ENCODE data around the gene PBXIP1.

Gene PBXIP1

GRCh38 chr1:154961207-154962155 lies 5.6 kb upstream of the PBXIP1 start, which contains the start of gene PYGO2:
Gene PYGO2, minus strand, starts transcription at chr1:154961782. Its CDS starts 206 bp downstream, at chr1:154961576.
- Histone ChIP-seq H3K79me1 (replicated peaks; ENCODE audit: low read length, poor library complexity, severe bottlenecking) (peaks cover 18% of the 10 kb centered on the region), H3K4ac (ENCODE audit: low read depth in 1 of 2, low read length in 2 of 2) (peak within 1 kb of the TSS; percentile 99), H3K14ac (ENCODE audit: low read length in 2 of 2) (peak within 1 kb of the TSS in 1 of 2 experiments; percentile 99), H3K9me3 (ENCODE audit: control insufficient read depth, low read length) (no peaks in the 10 kb centered on the region), H3K4me3 (ENCODE audit: insufficient read depth in 1 of 2, low read depth in 1 of 2, low read length in 2 of 2) (peak within 1 kb of the TSS; percentile 85 to 94), H2BK120ac (ENCODE audit: low read depth, low read length) (peak within 1 kb of the TSS; percentile 93), H2BK15ac (ENCODE audit: low read depth, poor library complexity, severe bottlenecking) (peak within 1 kb of the TSS; percentile 91), H3K27me3 (ENCODE audit: control insufficient read depth in 1 of 2, insufficient read depth in 1 of 2, low read length in 2 of 2) (no peaks in the 10 kb centered on the region), H2BK12ac (ENCODE audit: low read length in 2 of 2) (peak within 1 kb of the TSS in 1 of 2 experiments; percentile 43), H4K91ac (ENCODE audit: low read length) (peak within 1 kb of the TSS; percentile 99), H3K18ac (ENCODE audit: low read depth in 1 of 2, low read length in 2 of 2) (peak within 1 kb of the TSS; percentile 96 to 100), H3K23ac (ENCODE audit: low read length in 2 of 2) (peak within 1 kb of the TSS in 1 of 2 experiments; percentile 97), H4K8ac (ENCODE audit: low read length) (peak within 1 kb of the TSS; percentile 100), H3K4me2 (ENCODE audit: low read length, poor library complexity, severe bottlenecking) (peak within 1 kb of the TSS; percentile 80), H2AFZ (ENCODE audit: low read depth, low read length) (peak within 1 kb of the TSS; percentile 66), H3K4me1 (ENCODE audit: control insufficient read depth, insufficient read depth, low read depth, low read length) (peaks cover 27% of the 10 kb centered on the region), H3K36me3 (ENCODE audit: control insufficient read depth in 1 of 2, insufficient read depth in 2 of 2, low read depth in 1 of 2, low read length in 2 of 2) (peaks cover 57 to 59% of the 10 kb centered on the region in 2 experiments), H3K9ac (ENCODE audit: low read length) (peak within 1 kb of the TSS; percentile 96), H2AK5ac (ENCODE audit: low read length, severe bottlenecking) (peak within 1 kb of the TSS; percentile 76), H3K27ac (ENCODE audit: low read length, poor library complexity, severe bottlenecking) (peak within 1 kb of the TSS; percentile 89), H2BK5ac (ENCODE audit: low read depth, low read length, poor library complexity, severe bottlenecking) (peak within 1 kb of the TSS; percentile 97)
- DNase-seq: peak; percentile 83
- WGBS: 1% methylated on average over 87 of the region's 93 CpGs

DNA sequence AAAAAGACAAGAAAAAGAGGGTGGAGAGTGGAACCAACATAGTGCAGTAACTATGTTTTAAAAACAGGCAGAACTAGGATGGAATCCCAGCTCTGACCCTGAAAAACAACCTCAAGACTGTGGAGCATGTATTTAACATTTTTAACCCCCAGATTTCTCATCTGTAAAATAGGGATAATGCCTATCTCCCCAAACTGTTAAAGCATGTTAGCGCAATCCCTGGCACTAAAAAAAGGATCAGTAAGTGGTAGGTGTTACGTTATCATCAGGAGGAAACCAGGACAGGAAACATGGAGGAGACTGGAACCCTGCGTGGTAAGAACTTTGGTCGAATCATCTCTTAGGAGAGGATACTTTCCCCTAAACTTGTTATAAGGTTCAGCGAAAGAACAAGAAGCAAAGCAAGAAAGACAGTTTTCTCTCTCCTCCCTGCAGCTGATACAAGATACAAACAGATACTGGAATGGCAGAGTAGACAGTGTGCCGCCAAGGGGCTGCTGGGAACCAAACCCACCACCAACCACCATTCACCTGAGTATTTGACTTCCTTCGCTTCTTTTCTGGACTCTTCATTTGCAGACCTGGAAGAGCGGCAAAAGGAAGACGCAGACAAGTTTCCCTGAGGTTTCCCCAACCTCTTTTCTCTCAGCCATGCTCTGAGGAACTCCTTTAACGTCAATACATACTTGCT lies 4.7 kb upstream of the PBXIP1 start:
- 79% methylated on average over 9 of the region's 10 CpGs for WGBS
- peaks cover 20% of the 10 kb centered on the region for H3K79me1 ChIP-seq (replicated peaks; ENCODE audit: low read length, poor library complexity, severe bottlenecking)
- peak overlapping the region in 1 of 2 experiments; percentile 43 for H2BK12ac ChIP-seq (ENCODE audit: low read length in 2 of 2)
- H2BK120ac ChIP-seq (ENCODE audit: low read depth, low read length): no peak overlapping the region
- H3K4me2 ChIP-seq (ENCODE audit: low read length, poor library complexity, severe bottlenecking): peak overlapping the region; percentile 80
- no peak overlapping the region for H2BK15ac ChIP-seq (ENCODE audit: low read depth, poor library complexity, severe bottlenecking)
- peaks cover 22% of the 10 kb centered on the region for H3K4me1 ChIP-seq (ENCODE audit: control insufficient read depth, insufficient read depth, low read depth, low read length)
- no peak overlapping the region for H2AFZ ChIP-seq (ENCODE audit: low read depth, low read length)
- no peak overlapping the region for H3K14ac ChIP-seq (ENCODE audit: low read length in 2 of 2)
- no peak for DNase-seq
- H3K36me3 ChIP-seq (ENCODE audit: control insufficient read depth in 1 of 2, insufficient read depth in 2 of 2, low read depth in 1 of 2, low read length in 2 of 2): peaks cover 48 to 50% of the 10 kb centered on the region in 2 experiments
- H4K8ac ChIP-seq (ENCODE audit: low read length): no peak overlapping the region
- H3K23ac ChIP-seq (ENCODE audit: low read length in 2 of 2): no peak overlapping the region
- H2AK5ac ChIP-seq (ENCODE audit: low read length, severe bottlenecking): no peak overlapping the region
- H3K9me3 ChIP-seq (ENCODE audit: control insufficient read depth, low read length): no peaks in the 10 kb centered on the region
- no peak overlapping the region for H3K18ac ChIP-seq (ENCODE audit: low read depth in 1 of 2, low read length in 2 of 2)
- H3K4ac ChIP-seq (ENCODE audit: low read depth in 1 of 2, low read length in 2 of 2): peak overlapping the region in 1 of 2 experiments; percentile 56
- no peak overlapping the region for H4K91ac ChIP-seq (ENCODE audit: low read length)
- H3K9ac ChIP-seq (ENCODE audit: low read length): peak overlapping the region; percentile 96
- H3K4me3 ChIP-seq (ENCODE audit: insufficient read depth in 1 of 2, low read depth in 1 of 2, low read length in 2 of 2): peak overlapping the region in 1 of 2 experiments; percentile 94
- no peaks in the 10 kb centered on the region for H3K27me3 ChIP-seq (ENCODE audit: control insufficient read depth in 1 of 2, insufficient read depth in 1 of 2, low read length in 2 of 2)
- peak overlapping the region; percentile 31 for H3K27ac ChIP-seq (ENCODE audit: low read length, poor library complexity, severe bottlenecking)
- no peak overlapping the region for H2BK5ac ChIP-seq (ENCODE audit: low read depth, low read length, poor library complexity, severe bottlenecking)

DNA sequence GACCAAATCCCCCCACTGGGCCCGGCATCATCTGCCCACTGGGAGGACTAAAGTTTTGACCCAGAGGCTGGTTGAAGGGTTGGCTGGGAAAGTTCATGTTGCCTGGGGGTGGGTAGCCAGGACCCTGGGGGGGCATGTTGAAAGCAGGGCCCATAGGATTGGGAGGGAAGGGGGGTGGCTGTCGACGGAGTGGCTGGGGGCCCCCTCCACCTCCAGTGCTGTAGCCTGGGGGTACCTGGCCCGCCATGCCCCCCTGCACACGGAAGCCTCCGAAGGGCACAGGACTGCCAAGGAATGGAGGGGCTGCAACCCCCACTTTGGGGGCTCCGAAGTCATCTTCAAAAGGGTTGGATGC lies 3.5 kb upstream of the PBXIP1 start:
- H4K91ac ChIP-seq (ENCODE audit: low read length): no peak overlapping the region
- no peak for DNase-seq
- H3K4ac ChIP-seq (ENCODE audit: low read depth in 1 of 2, low read length in 2 of 2): no peak overlapping the region
- no peak overlapping the region for H2BK12ac ChIP-seq (ENCODE audit: low read length in 2 of 2)
- H3K9me3 ChIP-seq (ENCODE audit: control insufficient read depth, low read length): no peaks in the 10 kb centered on the region
- H2AK5ac ChIP-seq (ENCODE audit: low read length, severe bottlenecking): no peak overlapping the region
- H2BK15ac ChIP-seq (ENCODE audit: low read depth, poor library complexity, severe bottlenecking): no peak overlapping the region
- H3K79me1 ChIP-seq (replicated peaks; ENCODE audit: low read length, poor library complexity, severe bottlenecking): peaks cover 27% of the 10 kb centered on the region
- H3K23ac ChIP-seq (ENCODE audit: low read length in 2 of 2): no peak overlapping the region
- H3K27me3 ChIP-seq (ENCODE audit: control insufficient read depth in 1 of 2, insufficient read depth in 1 of 2, low read length in 2 of 2): no peaks in the 10 kb centered on the region
- H3K4me2 ChIP-seq (ENCODE audit: low read length, poor library complexity, severe bottlenecking): no peak overlapping the region
- no peak overlapping the region for H2AFZ ChIP-seq (ENCODE audit: low read depth, low read length)
- no peak overlapping the region for H3K18ac ChIP-seq (ENCODE audit: low read depth in 1 of 2, low read length in 2 of 2)
- H3K36me3 ChIP-seq (ENCODE audit: control insufficient read depth in 1 of 2, insufficient read depth in 2 of 2, low read depth in 1 of 2, low read length in 2 of 2): peaks cover 37 to 40% of the 10 kb centered on the region in 2 experiments
- H3K4me3 ChIP-seq (ENCODE audit: insufficient read depth in 1 of 2, low read depth in 1 of 2, low read length in 2 of 2): no peak overlapping the region
- H2BK5ac ChIP-seq (ENCODE audit: low read depth, low read length, poor library complexity, severe bottlenecking): no peak overlapping the region
- H3K27ac ChIP-seq (ENCODE audit: low read length, poor library complexity, severe bottlenecking): no peak overlapping the region
- H3K9ac ChIP-seq (ENCODE audit: low read length): no peak overlapping the region
- no peak overlapping the region for H2BK120ac ChIP-seq (ENCODE audit: low read depth, low read length)
- H3K14ac ChIP-seq (ENCODE audit: low read length in 2 of 2): no peak overlapping the region
- WGBS: 97% methylated on average over 6 of the region's 7 CpGs
- peaks cover 25% of the 10 kb centered on the region for H3K4me1 ChIP-seq (ENCODE audit: control insufficient read depth, insufficient read depth, low read depth, low read length)
- no peak overlapping the region for H4K8ac ChIP-seq (ENCODE audit: low read length)

Measured in mesenchymal stem cell (in vitro differentiated cells and primary cell).